DOHH2 (cell line): Measurements from ENCODE around the gene RPL27.

Experiments used
- H3F3A ChIP-seq: fragments of 200-600 bp; sonication (generic), shearing (Covaris generic); 2 replicates; pipeline ENCODE4 v1.6.0; 2016; ENCODE audit warnings: antibody characterized with exemption, mild to moderate bottlenecking; ENCODE audit not compliant: control insufficient read depth, insufficient read depth
- H3K27ac ChIP-seq: fragments of 200-600 bp; sonication (generic); 2 replicates; pipeline ENCODE4 v1.5.1; 2014; ENCODE audit warnings: low read depth, mild to moderate bottlenecking, low read length, moderate library complexity
- H3K27me3 ChIP-seq: fragments of 200-600 bp; sonication (generic); 2 replicates; pipeline ENCODE4 v1.6.1; 2014; ENCODE audit warnings: mild to moderate bottlenecking, low read length, mixed read lengths; ENCODE audit not compliant: control insufficient read depth
- H3K36me3 ChIP-seq: fragments of 200-600 bp; sonication (generic); 2 replicates; pipeline ENCODE4 v1.6.1; 2014; ENCODE audit warnings: mild to moderate bottlenecking, low read length, moderate library complexity, mixed read lengths; ENCODE audit not compliant: control insufficient read depth
- H3K4me1 ChIP-seq: fragments of 200-600 bp; sonication (generic); 2 replicates; pipeline ENCODE4 v1.6.1; 2014; ENCODE audit warnings: mild to moderate bottlenecking, low read length, mixed read lengths; ENCODE audit not compliant: control insufficient read depth
- H3K4me2 ChIP-seq: fragments of 200-600 bp; sonication (generic); 2 replicates; pipeline ENCODE4 v1.6.0; 2014; ENCODE audit warnings: mild to moderate bottlenecking, low read length, moderate library complexity
- H3K4me3 ChIP-seq: fragments of 200-600 bp; sonication (generic); 2 replicates; pipeline ENCODE4 v1.5.1; 2014; ENCODE audit warnings: mild to moderate bottlenecking, low read length, mixed read lengths
- H3K79me2 ChIP-seq: fragments of 200-600 bp; sonication (generic); 2 replicates; pipeline ENCODE4 v1.6.1; 2014; ENCODE audit warnings: mild to moderate bottlenecking, low read length, mixed read lengths; ENCODE audit not compliant: control insufficient read depth
- H3K9me2 ChIP-seq: fragments of 200-600 bp; sonication (generic); replicated peaks from 2 replicates; pipeline ENCODE4 v1.6.1; 2014; ENCODE audit warnings: mild to moderate bottlenecking, low read length, mixed read lengths; ENCODE audit not compliant: control insufficient read depth
- H3K9me3 ChIP-seq: fragments of 200-600 bp; sonication (generic); 2 replicates; pipeline ENCODE4 v1.6.1; 2014; ENCODE audit warnings: antibody characterized with exemption, low read length, mixed read lengths; ENCODE audit not compliant: control insufficient read depth, insufficient read depth
- H4K20me1 ChIP-seq: fragments of 200-600 bp; sonication (generic); 2 replicates; pipeline ENCODE4 v1.6.0; 2014; ENCODE audit warnings: low read depth, mild to moderate bottlenecking, antibody characterized with exemption, low read length, moderate library complexity; ENCODE audit not compliant: control insufficient read depth, insufficient read depth
- CTCF ChIP-seq: fragments of 200-600 bp; sonication (generic); IDR thresholded peaks from one replicate; pipeline ENCODE4 v1.5.1; 2014; ENCODE audit warnings: antibody characterized with exemption, mild to moderate bottlenecking, low read depth, low read length; ENCODE audit not compliant: poor library complexity, severe bottlenecking
- EZH2phosphoT487 ChIP-seq: fragments of 200-600 bp; sonication (generic); IDR thresholded peaks from 2 replicates; pipeline ENCODE4 v1.6.1; 2017; ENCODE audit warnings: borderline replicate concordance, mild to moderate bottlenecking, antibody characterized with exemption, low read length, moderate library complexity, mixed read lengths

The RPL27 gene

GRCh38 chr17:43031666-43032065 lies 33.4 kb downstream of the RPL27 start:
- Histone ChIP-seq H3K4me1 (no peaks in the 10 kb centered on the region), H3K36me3 (no peaks in the 10 kb centered on the region), H3K9me3 (no peaks in the 10 kb centered on the region), H4K20me1 (no peaks in the 10 kb centered on the region), H3K4me3 (no peak overlapping the region), H3K9me2 (no peaks in the 10 kb centered on the region), H3K27me3 (peaks cover 11% of the 10 kb centered on the region), H3K79me2 (no peaks in the 10 kb centered on the region), H3K4me2 (no peak overlapping the region), H3K27ac (no peak overlapping the region), H3F3A (no peaks in the 10 kb centered on the region)
- TF ChIP-seq EZH2phosphoT487 (no peak), CTCF (no peak)

- Histone ChIP-seq H3K9me2 (no peaks in the 10 kb centered on the region), H3K27ac (no peak overlapping the region), H3K4me2 (no peak overlapping the region), H3K4me3 (no peak overlapping the region), H3K27me3 (peaks cover 4% of the 10 kb centered on the region), H3F3A (no peaks in the 10 kb centered on the region), H4K20me1 (no peaks in the 10 kb centered on the region), H3K4me1 (no peaks in the 10 kb centered on the region), H3K79me2 (no peaks in the 10 kb centered on the region), H3K9me3 (no peaks in the 10 kb centered on the region), H3K36me3 (no peaks in the 10 kb centered on the region)
- no peak for TF ChIP-seq EZH2phosphoT487
- TF ChIP-seq CTCF: no peak
These were observed 36.0 kb downstream of the RPL27 start for GRCh38 chr17:43033948-43034881.

- no peaks in the 10 kb centered on the region for H3K9me2 ChIP-seq
- no peaks in the 10 kb centered on the region for H4K20me1 ChIP-seq
- TF ChIP-seq CTCF (no peak), EZH2phosphoT487 (no peak)
- H3K4me3 ChIP-seq: no peak overlapping the region
- H3K9me3 ChIP-seq: no peaks in the 10 kb centered on the region
- peaks cover 4% of the 10 kb centered on the region for H3K27me3 ChIP-seq
- H3K79me2 ChIP-seq: no peaks in the 10 kb centered on the region
- H3K36me3 ChIP-seq: no peaks in the 10 kb centered on the region
- no peaks in the 10 kb centered on the region for H3K4me1 ChIP-seq
- H3K4me2 ChIP-seq: no peak overlapping the region
- no peak overlapping the region for H3K27ac ChIP-seq
- no peaks in the 10 kb centered on the region for H3F3A ChIP-seq
These were observed 36.7 kb downstream of the RPL27 start for GRCh38 chr17:43034894-43035293.
